ACHN (cell line): ENCODE measurements around the gene VPS16.
A peak's percentile ranks its signal among the peaks of the same experiment; 100 is the strongest.
"Not testable (repeated sequence)": the region's sequence is repeated elsewhere in the genome, so short reads cannot be mapped to it uniquely, and the experiment has no call there.

Experiments
- DNase-seq: peaks from one replicate; pipeline ENCODE4 v3.0.0-alpha.2; 2015
- in situ Hi-C: cut with HindIII; loops from 2 replicates; pipeline ENCODE4 v1.10.0; 2017; ENCODE audit warnings: low sequenced_read_pairs, low pct_ligation_motif_present, low pct_unique_long_range_greater_than_20kb

VPS16 gene

GRCh38 chr20:2826655-2827054 lies 13.9 kb upstream of the VPS16 start:
- in situ Hi-C loops = no loop called here
- no peak for DNase-seq

GRCh38 chr20:2829376-2829775 lies 11.2 kb upstream of the VPS16 start:
- in situ Hi-C loops = no loop called here
- no peak for DNase-seq

GRCh38 chr20:2831206-2831605 lies 9.3 kb upstream of the VPS16 start:
- DNase-seq, in situ Hi-C loops: not testable (repeated sequence)

- in situ Hi-C loops = no loop called here
Measured at GRCh38 chr20:2833761-2834160, 6.8 kb upstream of the VPS16 start.

GRCh38 chr20:2834401-2835110 lies 6.0 kb upstream of the VPS16 start:
- DNase-seq = no peak
- in situ Hi-C loops = no loop called here

More at GRCh38 chr20:2833761-2834160, 6.8 kb upstream of the VPS16 start:
- DNase-seq = no peak

- in situ Hi-C loops = no loop called here
- DNase-seq = no peak
Measured at GRCh38 chr20:2835331-2835796, 5.2 kb upstream of the VPS16 start.

- in situ Hi-C loops = no loop called here
- no peak for DNase-seq
Measured at GRCh38 chr20:2836035-2836434, 4.5 kb upstream of the VPS16 start.

GRCh38 chr20:2837221-2837960 lies 3.2 kb upstream of the VPS16 start:
- DNase-seq = no peak
- in situ Hi-C loops = no loop called here

- no peak for DNase-seq
- in situ Hi-C loops = no loop called here
Measured at GRCh38 chr20:2838170-2838797, 2.3 kb upstream of the VPS16 start.

- DNase-seq = no peak
- in situ Hi-C loops = no loop called here
Measured at GRCh38 chr20:2838847-2839671, 1.5 kb upstream of the VPS16 start.

GRCh38 chr20:2839732-2840137 lies 810 bp upstream of the VPS16 start:
- no peak for DNase-seq
- in situ Hi-C loops = no loop called here

GRCh38 chr20:2840967-2841531 lies 504 bp downstream of the VPS16 start:
- in situ Hi-C loops = no loop called here
- DNase-seq = peak; percentile 67

GRCh38 chr20:2845607-2846006 lies 5.1 kb downstream of the VPS16 start:
- in situ Hi-C loops = no loop called here

GRCh38 chr20:2846698-2847097 lies 6.2 kb downstream of the VPS16 start:
- DNase-seq = no peak
- in situ Hi-C loops = no loop called here

More at GRCh38 chr20:2845607-2846006, 5.1 kb downstream of the VPS16 start:
- no peak for DNase-seq

GRCh38 chr20:2847802-2848201 lies 7.3 kb downstream of the VPS16 start:
- in situ Hi-C loops = no loop called here

GRCh38 chr20:2849529-2849928 lies 9.0 kb downstream of the VPS16 start:
- in situ Hi-C loops = no loop called here

More at GRCh38 chr20:2847802-2848201, 7.3 kb downstream of the VPS16 start:
- DNase-seq = no peak

GRCh38 chr20:2851086-2851485 lies 10.5 kb downstream of the VPS16 start:
- in situ Hi-C loops = no loop called here

More at GRCh38 chr20:2849529-2849928, 9.0 kb downstream of the VPS16 start:
- no peak for DNase-seq

GRCh38 chr20:2858591-2858990 lies 18.0 kb downstream of the VPS16 start:
- no peak for DNase-seq
- in situ Hi-C loops = no loop called here

More at GRCh38 chr20:2851086-2851485, 10.5 kb downstream of the VPS16 start:
- DNase-seq = no peak
